HFF-Myc (cell line): ENCODE data around the gene PMPCA.

Experiments used
- DNase-seq: peaks from one replicate; pipeline ENCODE4 v3.0.0-alpha.2; 2011; ENCODE audit warnings: low read depth; ENCODE audit errors: extremely low read depth
- H3K4me3 ChIP-seq: replicated peaks from 2 replicates; pipeline ENCODE4 v1.5.1; 2011; ENCODE audit warnings: low read depth, mild to moderate bottlenecking, control low read depth, low read length
- TF ChIP-seq, protein P1 (sequence below): IDR thresholded peaks from 2 replicates; pipeline ENCODE4 v1.5.1; 2012; ENCODE audit warnings: mild to moderate bottlenecking, low read depth, low read length, control low read depth; ENCODE audit errors: missing control alignments

The PMPCA gene

DNA sequence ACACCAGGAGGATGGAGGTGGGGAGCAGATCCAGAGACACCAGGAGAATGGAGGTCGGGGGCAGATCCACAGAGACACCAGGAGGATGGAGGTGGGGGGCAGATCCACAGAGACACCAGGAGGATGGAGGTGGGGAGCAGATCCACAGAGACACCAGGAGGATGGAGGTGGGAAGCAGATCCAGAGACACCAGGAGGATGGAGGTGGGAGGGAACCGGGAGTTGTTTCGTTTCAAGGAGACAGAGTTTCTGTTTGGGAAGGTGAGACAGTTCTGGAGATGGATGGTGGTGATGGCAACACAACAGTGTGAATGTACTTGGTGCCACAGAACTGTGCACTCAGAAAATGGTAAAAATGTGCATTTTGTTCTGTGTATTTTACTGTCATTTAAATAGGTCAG lies 38.2 kb downstream of the PMPCA start:
- DNase-seq: no peak
- TF ChIP-seq, protein P1, sequence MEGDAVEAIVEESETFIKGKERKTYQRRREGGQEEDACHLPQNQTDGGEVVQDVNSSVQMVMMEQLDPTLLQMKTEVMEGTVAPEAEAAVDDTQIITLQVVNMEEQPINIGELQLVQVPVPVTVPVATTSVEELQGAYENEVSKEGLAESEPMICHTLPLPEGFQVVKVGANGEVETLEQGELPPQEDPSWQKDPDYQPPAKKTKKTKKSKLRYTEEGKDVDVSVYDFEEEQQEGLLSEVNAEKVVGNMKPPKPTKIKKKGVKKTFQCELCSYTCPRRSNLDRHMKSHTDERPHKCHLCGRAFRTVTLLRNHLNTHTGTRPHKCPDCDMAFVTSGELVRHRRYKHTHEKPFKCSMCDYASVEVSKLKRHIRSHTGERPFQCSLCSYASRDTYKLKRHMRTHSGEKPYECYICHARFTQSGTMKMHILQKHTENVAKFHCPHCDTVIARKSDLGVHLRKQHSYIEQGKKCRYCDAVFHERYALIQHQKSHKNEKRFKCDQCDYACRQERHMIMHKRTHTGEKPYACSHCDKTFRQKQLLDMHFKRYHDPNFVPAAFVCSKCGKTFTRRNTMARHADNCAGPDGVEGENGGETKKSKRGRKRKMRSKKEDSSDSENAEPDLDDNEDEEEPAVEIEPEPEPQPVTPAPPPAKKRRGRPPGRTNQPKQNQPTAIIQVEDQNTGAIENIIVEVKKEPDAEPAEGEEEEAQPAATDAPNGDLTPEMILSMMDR: no peak
- H3K4me3 ChIP-seq: no peak overlapping the region

DNA sequence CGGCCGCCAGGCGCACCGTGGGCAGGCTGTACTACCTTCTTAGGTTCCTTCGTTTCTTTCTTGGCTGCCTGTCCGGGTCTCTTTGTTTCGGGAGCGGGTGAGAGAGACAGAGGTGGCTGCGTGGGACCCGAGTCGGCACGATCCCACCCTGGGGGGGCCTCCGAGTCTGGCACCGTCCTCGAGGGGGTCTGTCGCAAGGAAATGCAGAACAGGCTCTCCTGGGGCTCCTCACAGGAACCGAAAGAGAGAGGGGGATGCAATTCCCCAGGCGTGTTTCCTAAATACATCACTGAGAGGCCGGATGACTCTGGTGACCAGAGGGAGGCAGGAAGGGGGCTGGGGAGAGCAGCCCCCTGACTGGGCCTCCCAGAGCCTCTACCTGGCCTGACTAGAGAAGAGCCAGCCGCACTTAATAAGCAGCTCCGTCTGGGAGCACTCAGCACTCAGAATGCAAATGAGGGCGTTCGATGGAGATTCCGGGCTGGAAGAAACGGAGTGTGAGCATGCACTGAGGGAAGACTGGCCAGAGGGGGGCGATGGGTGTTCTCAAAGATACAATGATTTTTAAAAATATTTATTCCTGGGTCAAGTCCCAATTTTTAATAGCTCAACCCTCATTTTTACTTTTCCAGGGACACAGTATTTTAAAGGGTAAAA lies 40.9 kb downstream of the PMPCA start:
- TF ChIP-seq, protein P1: no peak
- no peak for DNase-seq
- no peak overlapping the region for H3K4me3 ChIP-seq

DNA sequence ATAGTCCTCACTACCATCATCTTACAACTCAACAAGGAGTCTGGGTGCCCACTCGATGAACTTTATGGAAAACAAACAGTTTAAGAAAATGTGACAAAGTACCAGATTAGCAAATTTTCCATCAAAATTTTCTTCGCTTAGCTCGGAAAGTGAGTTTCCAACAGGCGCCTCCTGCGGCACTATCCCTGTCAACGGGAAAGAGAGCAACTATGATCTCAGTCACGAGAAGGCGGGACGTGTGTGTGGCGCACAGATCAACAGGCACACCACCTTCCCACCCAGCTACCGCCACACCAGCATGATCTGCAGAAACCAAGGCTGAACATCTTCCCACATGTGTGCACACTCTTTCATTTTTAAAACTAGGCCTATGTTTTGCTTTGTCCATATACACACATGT lies 42.9 kb downstream of the PMPCA start:
- TF ChIP-seq, protein P1: no peak
- DNase-seq: no peak
- no peak overlapping the region for H3K4me3 ChIP-seq

DNA sequence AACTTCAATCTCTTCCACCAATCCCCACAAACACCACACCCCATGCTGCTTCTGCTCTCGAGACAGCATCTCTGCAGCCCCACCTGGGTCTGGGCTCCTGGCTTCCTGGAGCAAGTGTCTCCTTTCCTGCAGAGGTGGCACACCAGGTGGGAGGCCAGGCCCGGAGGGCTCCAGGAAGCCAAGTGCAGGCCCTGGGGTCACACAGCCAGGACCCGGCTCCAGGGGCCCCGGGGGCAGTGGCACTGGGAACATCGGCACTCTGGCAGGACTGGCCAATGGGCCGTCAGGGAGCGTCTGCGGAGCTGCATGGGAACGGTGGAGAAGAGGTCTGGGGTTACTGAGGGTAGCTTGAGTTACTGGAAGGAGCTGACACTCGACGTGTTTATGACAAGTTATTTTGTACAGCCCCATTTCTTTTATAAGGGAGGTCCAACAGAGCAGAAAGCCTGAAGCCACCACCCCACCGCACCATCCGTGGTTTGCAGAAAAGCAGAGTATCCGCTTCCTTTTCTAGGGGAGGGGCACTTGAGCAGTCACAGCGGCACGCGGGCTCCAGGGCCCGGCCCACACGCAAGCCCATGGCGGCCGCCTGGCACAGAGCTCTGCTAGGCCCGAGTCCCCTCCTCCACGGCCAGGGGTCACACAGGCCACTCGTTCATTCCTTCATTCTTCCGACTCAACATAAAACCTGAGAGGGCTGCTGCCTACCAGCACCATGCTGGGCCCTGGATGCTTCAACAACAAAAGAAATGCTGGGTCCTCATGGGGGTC lies 43.8 kb downstream of the PMPCA start:
- TF ChIP-seq, protein P1: no peak
- no peak overlapping the region for H3K4me3 ChIP-seq
- no peak for DNase-seq

DNA sequence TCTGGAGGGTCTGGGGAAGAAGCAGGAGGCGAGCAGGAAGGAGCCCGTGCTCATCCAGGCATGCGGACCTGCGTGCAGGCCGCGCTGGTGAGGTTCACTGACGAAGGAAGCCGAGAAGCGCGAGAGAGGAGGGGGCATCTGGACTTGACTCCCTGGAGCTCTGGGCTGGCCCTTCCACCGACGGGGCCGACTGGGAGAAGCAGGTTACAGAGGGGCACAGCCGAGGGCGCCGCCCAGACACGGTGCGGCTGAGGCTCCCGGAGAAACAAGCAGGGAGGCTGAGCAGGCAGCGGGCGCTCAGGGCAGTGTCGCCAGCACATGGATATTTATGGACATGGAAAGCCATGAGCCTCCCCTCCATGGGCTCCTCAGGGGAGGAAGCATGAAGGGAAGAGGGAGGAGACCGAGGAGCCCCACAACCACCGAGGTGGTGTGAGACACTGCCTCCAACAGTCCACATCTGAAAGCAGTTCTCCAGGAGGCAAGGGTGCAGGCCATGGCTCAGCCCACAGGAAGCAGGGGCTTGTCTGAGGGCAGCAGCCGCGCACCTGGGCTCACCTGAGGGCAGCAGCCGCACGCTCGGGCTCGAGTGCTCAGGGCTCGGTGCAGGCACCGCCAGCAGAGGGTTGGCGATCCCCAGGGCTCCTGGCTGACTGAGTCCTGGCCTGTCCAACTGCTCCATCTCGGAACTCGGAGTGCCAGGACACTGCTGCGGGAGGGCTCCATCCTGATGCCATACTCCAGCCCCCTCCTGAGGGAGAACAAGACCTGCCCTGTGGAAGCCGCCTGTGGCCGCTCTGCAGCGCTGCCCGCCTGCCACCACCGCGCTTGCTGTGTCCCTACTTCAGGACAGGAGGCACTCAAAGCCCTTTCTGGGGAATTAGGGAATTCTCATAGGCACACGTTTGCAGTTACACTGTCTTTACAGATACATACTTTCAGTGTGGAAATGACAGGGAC lies 44.9 kb downstream of the PMPCA start:
- H3K4me3 ChIP-seq: no peak overlapping the region
- no peak for DNase-seq
- TF ChIP-seq, protein P1: no peak

DNA sequence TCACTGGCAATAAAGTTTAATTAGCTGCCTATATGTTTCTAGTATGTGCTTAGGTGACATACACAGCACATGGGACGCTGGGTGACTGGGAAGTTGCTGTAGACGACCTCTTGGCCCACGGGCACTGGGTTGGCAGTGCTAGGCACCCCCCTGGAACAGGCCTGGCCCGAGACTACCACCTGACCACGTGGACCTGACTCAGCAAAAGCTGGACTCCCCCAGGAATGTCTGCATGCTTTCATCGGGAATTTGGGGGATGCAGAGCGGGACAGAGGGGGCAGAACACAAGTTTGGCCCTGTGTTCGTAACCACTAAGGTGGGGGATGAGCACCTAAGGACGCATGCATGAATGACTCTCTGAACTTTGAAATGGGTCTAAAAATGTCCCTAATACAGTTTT lies 45.8 kb downstream of the PMPCA start:
- H3K4me3 ChIP-seq: no peak overlapping the region
- TF ChIP-seq, protein P1: no peak
- DNase-seq: no peak
